Skeletal muscle tissue (tissue), 4 donors: ENCODE results near the gene CDK14. TPM values are rescaled to one million over a fixed set of nuclear protein-coding genes. Genes with fewer than 3 reads are reported as not detected.

Experiments
- H3K27ac ChIP-seq: one replicate; pipeline ENCODE4 v1.7.0; 2013; ENCODE audit warnings: mild to moderate bottlenecking, low read depth, low read length, inconsistent platforms
- H3K27me3 ChIP-seq, 3 donors: one replicate each; pipeline ENCODE4 v1.7.0; 2013; ENCODE audit warnings: low read length in 3 of 3; ENCODE audit not compliant: control insufficient read depth in 3 of 3, insufficient read depth in 3 of 3
- H3K36me3 ChIP-seq, 3 donors: one replicate each; pipeline ENCODE4 v1.7.0; 2013; ENCODE audit warnings: low read length in 3 of 3; ENCODE audit not compliant: control insufficient read depth in 3 of 3, insufficient read depth in 3 of 3
- H3K4me1 ChIP-seq, 3 donors: one replicate each; pipeline ENCODE4 v1.7.0; 2013; ENCODE audit warnings: low read length in 3 of 3, mild to moderate bottlenecking in 3 of 3; ENCODE audit not compliant: control insufficient read depth in 3 of 3, insufficient read depth in 3 of 3
- H3K4me3 ChIP-seq, 3 donors: one replicate each; pipeline ENCODE4 v1.7.0; 2013; ENCODE audit warnings: low read length in 3 of 3
- H3K9ac ChIP-seq, 3 donors: one replicate each; pipeline ENCODE4 v1.7.0; 2013; ENCODE audit warnings: low read length in 3 of 3, mild to moderate bottlenecking in 3 of 3, moderate library complexity in 2 of 3, low read depth in 1 of 3
- H3K9me3 ChIP-seq, 3 donors: one replicate each; pipeline ENCODE4 v1.7.0; 2013; ENCODE audit warnings: low read length in 3 of 3; ENCODE audit not compliant: control insufficient read depth in 3 of 3
- total RNA-seq: library from RNA; depleted of rRNA; stranded (reverse); fragments of >200 nt; gene quantifications from one replicate; pipeline ENCODE4 v1.2.3, GENCODE V29; 2014
- donor health status: Osteomylitis.

Gene CDK14
- total RNA-seq, 1 donor from 2014 or later, result 25.1 TPM

DNA sequence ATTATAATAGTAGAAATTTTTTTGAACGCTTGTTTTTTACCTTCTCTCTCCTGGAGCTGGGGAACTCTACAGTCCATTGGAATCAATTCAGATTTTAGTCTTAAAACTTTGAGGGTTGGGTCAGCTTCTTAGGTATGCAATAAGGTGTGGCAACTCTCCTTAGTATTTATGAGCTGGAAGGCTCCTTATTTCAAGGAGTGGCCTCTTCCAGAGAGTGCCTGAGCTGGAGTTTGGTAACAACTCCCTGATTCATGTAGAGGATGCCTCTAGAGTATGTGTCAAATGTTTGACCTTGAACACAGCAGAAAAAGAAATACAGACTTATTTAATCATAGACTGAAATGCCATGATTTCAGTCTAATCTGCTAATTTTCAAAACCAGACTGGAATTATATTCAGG, 11.1 kb downstream of the CDK14 start:
- no peaks in the 10 kb centered on the region for H3K36me3 ChIP-seq
- no peak overlapping the region for H3K9ac ChIP-seq
- H3K9me3 ChIP-seq, result no peaks in the 10 kb centered on the region
- peaks cover 7 to 9% (median 7%) of the 10 kb centered on the region in 3 donors for H3K4me1 ChIP-seq
- H3K27me3 ChIP-seq, result no peaks in the 10 kb centered on the region
- no peak overlapping the region for H3K4me3 ChIP-seq
- no peak overlapping the region for H3K27ac ChIP-seq

DNA sequence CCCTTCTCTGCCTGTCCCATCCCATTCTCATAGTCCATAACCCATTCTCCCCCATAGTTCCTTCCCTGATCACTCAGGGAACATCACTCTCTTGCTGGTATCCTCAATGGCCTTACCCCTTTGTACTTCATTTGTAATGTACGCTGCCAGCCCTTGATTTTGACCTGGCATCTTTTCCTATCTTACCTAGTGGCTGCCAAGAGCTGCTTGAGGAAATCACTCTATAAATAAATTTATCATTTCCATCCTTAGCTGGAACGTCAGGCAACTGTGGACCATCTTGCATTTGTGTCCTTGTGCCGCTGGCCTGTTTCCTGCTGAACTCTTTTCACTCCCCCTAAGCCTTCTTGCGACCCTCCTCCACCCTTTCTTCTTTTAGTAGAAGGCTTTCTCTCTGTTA, 14.0 kb downstream of the CDK14 start:
- no peak overlapping the region for H3K9ac ChIP-seq
- H3K9me3 ChIP-seq, result no peaks in the 10 kb centered on the region
- H3K27me3 ChIP-seq, result no peaks in the 10 kb centered on the region
- H3K27ac ChIP-seq, result no peak overlapping the region
- H3K4me1 ChIP-seq, result peaks cover 0 to 3% (median under 1%) of the 10 kb centered on the region in 3 donors
- H3K4me3 ChIP-seq, result no peak overlapping the region
- no peaks in the 10 kb centered on the region for H3K36me3 ChIP-seq

DNA sequence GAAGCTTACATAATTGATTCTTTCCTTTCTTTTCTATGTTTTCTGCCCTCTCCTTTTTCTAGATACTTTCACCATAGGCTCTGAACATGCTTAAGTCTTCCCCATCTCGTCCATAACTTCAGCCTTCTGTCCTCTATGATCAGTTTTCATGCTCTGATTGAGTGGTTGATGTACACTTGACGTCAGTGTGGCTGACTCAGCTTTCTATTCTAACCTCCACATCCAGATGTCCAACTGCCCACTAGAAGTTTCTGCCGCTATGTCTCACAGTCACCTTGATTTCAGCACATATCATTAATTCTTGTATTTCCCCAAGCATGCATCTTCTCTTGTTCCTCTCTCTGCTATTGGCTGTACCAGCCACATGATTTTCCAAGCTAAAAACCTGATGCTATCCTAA, 15.0 kb downstream of the CDK14 start:
- H3K9ac ChIP-seq, result no peak overlapping the region
- H3K27me3 ChIP-seq, result no peaks in the 10 kb centered on the region
- H3K27ac ChIP-seq, result no peak overlapping the region
- H3K9me3 ChIP-seq, result no peaks in the 10 kb centered on the region
- no peaks in the 10 kb centered on the region for H3K36me3 ChIP-seq
- H3K4me1 ChIP-seq, result peaks cover 0 to 3% (median 0%) of the 10 kb centered on the region in 3 donors
- no peak overlapping the region for H3K4me3 ChIP-seq

DNA sequence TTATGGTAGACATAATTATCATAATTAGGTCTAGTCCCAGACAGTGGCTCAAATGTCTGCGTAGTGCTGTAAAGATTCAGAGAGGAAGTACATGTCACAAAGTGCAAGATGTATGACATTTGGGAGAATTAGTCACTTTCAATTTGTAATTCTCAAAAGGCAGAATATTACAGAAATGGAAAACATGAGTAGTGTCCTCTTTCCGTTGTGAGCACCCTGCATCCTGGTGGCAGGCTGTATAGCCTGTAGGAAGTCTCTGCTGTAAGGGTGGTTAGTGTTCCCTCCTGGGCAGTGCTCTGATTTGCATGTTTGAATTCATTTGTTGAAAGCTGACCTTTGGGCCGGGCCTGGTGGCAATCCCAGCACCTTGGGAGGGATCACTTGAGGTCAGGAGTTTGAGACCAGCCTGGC, 17.0 kb downstream of the CDK14 start:
- Histone ChIP-seq H3K36me3 (no peaks in the 10 kb centered on the region), H3K9me3 (no peaks in the 10 kb centered on the region), H3K4me1 (peaks cover 0 to 3% (median 0%) of the 10 kb centered on the region in 3 donors), H3K9ac (no peak overlapping the region), H3K4me3 (no peak overlapping the region), H3K27ac (no peak overlapping the region), H3K27me3 (no peaks in the 10 kb centered on the region)

DNA sequence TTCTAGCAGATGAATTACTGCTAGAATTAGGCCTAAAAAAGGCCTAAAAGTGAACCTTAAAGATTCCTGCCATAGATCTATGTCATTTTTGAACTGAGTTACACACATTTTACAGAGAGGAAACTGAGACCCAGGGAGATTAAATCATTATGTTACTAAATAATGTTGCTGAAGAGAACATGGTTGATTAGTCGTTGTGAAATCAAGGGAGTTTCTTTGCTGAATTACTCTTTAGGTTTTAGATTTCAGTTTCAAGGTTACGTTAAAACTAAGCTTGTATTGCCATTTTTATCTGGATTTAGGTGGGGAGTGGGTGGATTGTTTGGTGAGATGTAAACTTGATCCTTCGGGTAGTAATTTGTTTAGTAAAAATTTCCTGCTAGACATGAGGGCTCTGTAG, 21.3 kb downstream of the CDK14 start:
- Histone ChIP-seq H3K4me3 (no peak overlapping the region), H3K9me3 (no peaks in the 10 kb centered on the region), H3K27me3 (no peaks in the 10 kb centered on the region), H3K9ac (no peak overlapping the region), H3K36me3 (no peaks in the 10 kb centered on the region), H3K27ac (no peak overlapping the region), H3K4me1 (peaks cover 0 to 7% (median 0%) of the 10 kb centered on the region in 3 donors)

DNA sequence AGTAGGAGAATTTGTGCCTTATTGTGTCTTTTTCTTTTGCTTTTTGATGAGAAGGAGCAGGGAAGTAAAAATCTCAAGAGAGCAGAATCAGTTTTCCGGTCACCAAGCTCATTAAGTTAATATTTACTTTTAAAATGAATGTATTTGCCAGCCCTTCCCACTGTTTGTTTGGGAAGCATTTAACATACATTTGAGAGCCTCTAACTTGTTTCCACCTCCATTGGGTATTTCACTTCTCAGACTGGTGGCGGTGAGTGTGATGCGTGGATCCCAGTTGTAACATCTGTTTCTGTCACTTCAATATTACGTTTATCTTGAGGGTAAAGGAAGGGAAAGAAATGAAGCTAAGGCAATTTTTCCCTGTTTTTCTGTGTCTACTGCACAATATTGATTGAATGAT, 22.8 kb downstream of the CDK14 start:
- no peak overlapping the region for H3K4me3 ChIP-seq
- no peak overlapping the region for H3K9ac ChIP-seq
- H3K4me1 ChIP-seq, result peaks cover 0 to 7% (median under 1%) of the 10 kb centered on the region in 3 donors
- H3K9me3 ChIP-seq, result no peaks in the 10 kb centered on the region
- no peak overlapping the region for H3K27ac ChIP-seq
- no peaks in the 10 kb centered on the region for H3K27me3 ChIP-seq
- no peaks in the 10 kb centered on the region for H3K36me3 ChIP-seq

DNA sequence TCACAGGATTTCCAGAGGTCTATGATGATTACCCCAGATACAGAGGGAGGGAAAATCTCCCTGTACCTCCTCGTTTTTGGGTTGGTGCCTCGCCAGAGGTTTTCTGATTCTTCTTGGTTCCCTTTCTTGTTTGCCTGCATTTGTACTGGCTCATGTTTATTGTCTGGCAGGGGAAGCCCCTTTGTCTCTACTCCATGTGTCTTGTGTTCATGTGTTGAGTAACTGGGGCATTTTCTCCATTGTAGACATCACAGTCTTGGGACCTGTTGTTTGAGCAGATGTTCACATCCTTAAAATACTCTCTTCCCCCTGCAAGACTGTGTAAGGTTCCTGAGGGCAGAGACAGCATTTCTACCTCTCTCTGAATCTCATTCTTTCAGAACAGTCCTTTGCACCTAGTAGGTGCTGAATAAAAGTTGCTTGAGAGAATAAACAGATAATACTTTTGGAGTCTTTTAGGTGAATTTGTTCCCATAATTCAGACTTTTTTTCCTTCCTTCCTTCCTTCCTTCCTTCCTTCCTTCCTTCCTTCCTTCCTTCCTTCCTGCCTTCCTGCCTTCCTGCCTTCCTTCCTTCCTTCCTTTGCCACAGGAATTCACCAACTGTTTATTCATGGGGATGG, 25.1 kb downstream of the CDK14 start:
- Histone ChIP-seq H3K27me3 (no peaks in the 10 kb centered on the region), H3K9me3 (no peaks in the 10 kb centered on the region), H3K4me1 (peaks cover 5 to 14% (median 10%) of the 10 kb centered on the region in 3 donors), H3K36me3 (no peaks in the 10 kb centered on the region), H3K4me3 (no peak overlapping the region), H3K27ac (no peak overlapping the region), H3K9ac (no peak overlapping the region)

DNA sequence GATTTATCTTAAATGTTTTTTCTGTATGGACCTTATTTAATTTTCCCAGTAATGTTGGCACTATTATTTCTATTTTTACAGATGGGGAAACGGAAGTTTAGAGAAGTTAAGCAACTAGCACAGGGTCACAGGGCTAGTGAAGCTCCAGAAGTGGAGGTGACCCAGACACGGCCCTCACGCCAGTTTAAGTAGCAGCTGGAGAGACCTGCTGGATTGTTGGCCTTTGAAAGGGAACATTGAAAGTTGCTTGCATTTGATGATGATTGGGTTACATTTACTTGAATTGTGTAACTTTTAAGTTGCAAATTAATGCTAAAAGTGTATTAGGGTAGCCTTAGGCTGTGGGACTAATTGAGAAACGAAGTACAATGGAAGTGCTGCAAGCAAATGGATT, 25.6 kb downstream of the CDK14 start:
- H3K4me1 ChIP-seq, result peaks cover 5 to 14% (median 10%) of the 10 kb centered on the region in 3 donors
- no peak overlapping the region for H3K27ac ChIP-seq
- no peaks in the 10 kb centered on the region for H3K27me3 ChIP-seq
- H3K9ac ChIP-seq, result no peak overlapping the region
- H3K4me3 ChIP-seq, result no peak overlapping the region
- H3K36me3 ChIP-seq, result no peaks in the 10 kb centered on the region
- no peaks in the 10 kb centered on the region for H3K9me3 ChIP-seq

DNA sequence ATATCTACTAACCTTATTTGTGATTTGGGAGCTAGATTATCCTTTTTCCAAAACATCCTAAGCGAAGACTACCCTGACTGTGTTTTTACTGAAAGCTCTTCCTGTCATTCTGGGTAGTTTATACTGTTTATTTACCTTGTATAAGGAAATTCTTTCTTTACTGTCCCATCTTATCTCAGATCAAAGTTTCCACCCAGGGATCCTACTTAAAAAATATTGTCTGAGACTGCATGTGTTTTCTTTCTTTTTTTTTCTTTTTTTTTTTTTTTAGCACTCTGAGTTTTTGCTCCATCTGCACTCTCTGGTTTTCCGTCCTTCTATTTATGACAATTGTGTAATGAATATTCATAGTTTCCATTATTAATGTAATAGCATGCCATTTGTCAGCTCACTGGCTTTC, 26.5 kb downstream of the CDK14 start:
- no peaks in the 10 kb centered on the region for H3K36me3 ChIP-seq
- no peak overlapping the region for H3K27ac ChIP-seq
- no peaks in the 10 kb centered on the region for H3K27me3 ChIP-seq
- H3K4me3 ChIP-seq, result no peak overlapping the region
- H3K4me1 ChIP-seq, result peaks cover 5 to 14% (median 10%) of the 10 kb centered on the region in 3 donors
- no peaks in the 10 kb centered on the region for H3K9me3 ChIP-seq
- no peak overlapping the region for H3K9ac ChIP-seq

DNA sequence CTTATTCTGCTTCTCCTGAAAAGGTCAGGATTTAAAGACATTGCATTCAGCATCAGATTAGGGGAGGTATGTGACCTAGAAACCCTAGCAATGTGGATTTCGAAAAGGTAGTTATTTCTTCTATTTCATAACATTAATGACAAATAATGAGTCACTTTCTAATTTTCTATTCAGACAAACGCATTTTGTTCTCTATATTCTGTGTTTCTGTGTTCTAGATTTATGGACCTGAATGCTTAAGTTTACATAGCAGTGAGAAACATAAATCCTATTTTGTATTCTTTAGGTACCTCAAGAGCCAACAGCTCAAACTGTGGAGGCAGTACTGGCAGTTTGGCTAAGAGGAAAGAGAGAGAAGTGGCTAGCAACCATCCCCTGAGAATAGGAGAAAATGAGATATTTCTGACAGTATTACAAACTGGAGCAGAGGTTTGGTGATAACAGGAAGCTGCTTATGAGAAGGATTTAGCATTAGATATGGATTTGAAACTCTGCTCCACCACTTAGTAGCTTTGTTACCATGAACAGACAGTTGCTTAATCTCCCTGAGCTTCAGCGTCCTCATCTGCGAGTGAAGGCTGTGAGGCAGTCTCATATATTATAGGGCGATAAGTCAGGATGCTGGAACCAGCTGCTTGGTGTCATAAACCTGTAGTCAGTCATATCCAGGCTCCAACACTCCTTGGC, 28.2 kb downstream of the CDK14 start:
- Histone ChIP-seq H3K27ac (no peak overlapping the region), H3K9ac (no peak overlapping the region), H3K27me3 (no peaks in the 10 kb centered on the region), H3K36me3 (no peaks in the 10 kb centered on the region), H3K9me3 (no peaks in the 10 kb centered on the region), H3K4me3 (no peak overlapping the region), H3K4me1 (peaks cover 5 to 14% (median 10%) of the 10 kb centered on the region in 3 donors)
